Occipital lobe (tissue), 2 donors: ENCODE measurements around the gene PFKL. TPM values are rescaled to one million over a fixed set of nuclear protein-coding genes. Genes with fewer than 3 reads are reported as not detected.
"Not testable (repeated sequence)": the region's sequence is repeated elsewhere in the genome, so short reads cannot be mapped to it uniquely, and the experiment has no call there.

Experiments used
- DNase-seq: peaks from one replicate; lab custom pipeline; 2025; lab: John Stamatoyannopoulos, UW
- total RNA-seq: library from RNA; depleted of rRNA; stranded (reverse); fragments of >200 nt; gene quantifications from one replicate; pipeline ENCODE4 v1.2.3, GENCODE V29; 2014

Gene PFKL
- total RNA-seq, 1 donor from 2014 or later = 107 TPM

DNA sequence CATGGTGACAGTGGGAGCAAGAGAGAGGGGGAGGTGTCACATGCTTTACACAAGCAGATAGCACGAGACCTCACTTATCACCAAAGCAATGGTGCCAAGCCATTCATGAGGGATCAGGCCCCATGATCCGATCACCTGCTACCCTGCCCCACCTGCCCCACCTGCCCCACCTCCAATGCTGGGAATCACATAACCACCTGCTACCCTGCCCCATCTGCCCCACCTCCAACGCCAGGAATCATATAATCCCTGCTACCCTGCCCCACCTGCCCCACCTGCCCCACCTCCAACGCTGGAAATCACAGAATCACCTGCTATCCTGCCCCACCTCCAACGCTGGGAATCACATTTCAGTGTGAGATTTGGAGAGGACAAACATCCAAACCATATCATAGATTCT, 24.8 kb upstream of the PFKL start:
- DNase-seq = no peak

DNA sequence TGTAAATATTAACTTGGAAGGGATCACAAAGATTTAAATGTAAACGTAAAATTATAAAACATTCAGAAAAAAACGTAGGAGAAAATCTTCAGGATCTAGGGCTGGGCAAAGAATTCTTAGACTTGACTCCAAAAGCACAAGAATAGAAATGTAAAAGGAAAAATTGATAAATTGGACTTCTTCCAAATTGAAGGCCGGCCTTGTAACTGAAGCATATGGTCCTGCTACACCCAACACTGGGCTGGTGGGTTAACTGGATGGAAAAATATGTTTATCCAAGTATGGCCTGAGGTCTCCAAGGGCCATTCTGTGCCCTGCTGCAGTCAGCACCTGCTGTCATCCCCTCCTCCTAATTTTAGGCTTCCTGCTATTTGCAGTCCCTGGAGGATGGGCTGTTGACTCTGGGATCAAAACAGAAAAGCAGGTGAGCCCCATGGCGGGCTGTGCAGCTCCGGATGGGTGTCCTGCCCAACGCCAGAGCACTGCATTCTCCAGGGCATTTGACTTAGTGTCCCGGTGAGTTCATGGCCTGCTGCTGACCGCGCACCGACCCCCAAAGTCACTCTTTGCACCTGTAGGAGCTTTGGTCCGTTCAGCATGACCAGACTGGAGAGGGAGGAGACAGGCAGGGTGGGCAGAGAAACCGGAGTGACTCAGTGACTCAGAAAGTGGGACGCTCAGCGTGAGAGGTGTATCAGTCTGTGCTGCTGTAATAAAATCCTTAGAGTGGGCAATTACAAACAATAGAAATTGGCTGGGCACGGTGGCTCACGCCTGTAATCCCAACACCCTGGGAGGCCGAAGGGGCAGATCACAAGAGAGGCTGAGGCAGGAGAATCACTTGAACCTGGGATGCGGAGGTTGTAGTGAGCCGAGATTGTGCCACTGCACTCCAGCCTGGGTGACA, 20.2 kb upstream of the PFKL start:
- no peak for DNase-seq

DNA sequence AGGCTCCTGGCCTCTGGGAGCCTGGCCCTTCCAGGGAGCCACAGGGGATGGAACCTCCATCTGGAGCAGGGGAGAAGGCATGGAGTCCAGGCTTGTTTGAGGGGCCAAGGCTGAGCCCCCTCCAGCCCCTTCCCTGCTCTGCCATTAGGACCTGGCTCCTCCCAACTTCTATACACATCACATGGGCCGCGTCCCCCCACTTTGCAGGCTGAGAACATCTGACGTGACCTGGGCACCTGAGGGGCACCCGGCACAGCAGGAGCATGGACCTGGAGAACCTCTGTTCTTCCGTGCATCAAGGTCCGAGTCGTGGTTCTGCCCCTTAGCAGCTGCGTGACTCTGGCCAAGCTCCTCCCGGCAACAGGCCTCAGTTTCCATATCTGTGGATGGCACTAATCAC, 18.1 kb upstream of the PFKL start:
- no peak for DNase-seq

GRCh38 chr21:44282370-44282769, 17.5 kb upstream of the PFKL start:
- DNase-seq = no peak

- DNase-seq = not testable (repeated sequence)
These were observed 16.6 kb upstream of the PFKL start for GRCh38 chr21:44283211-44283785.

DNA sequence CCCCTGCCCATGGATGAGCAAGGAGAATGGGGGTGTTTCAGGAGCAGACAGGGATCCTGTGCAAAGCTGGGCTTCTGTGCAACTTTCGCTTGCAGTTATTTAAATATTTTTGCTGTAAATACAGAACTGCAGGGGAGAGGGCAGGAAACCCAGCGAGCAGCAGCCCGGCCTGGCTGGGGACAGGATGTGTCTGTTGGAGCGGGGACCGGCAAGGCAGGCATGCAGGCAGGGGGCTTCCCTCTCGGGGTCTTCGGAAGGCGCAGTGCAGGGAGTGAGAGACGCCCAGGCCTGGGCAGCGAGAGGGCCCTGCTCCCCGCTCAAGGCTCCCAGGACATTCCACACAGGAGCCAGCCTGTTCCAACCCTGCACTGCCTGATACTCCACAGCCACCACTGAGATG, 15.9 kb upstream of the PFKL start:
- DNase-seq = no peak

- no peak for DNase-seq
These were observed 14.5 kb upstream of the PFKL start, which contains the start of gene AIRE for GRCh38 chr21:44285138-44285992. TSS of gene AIRE (plus strand) at chr21:44285876. CDS start at chr21:44286007, 131 bp downstream.

DNA sequence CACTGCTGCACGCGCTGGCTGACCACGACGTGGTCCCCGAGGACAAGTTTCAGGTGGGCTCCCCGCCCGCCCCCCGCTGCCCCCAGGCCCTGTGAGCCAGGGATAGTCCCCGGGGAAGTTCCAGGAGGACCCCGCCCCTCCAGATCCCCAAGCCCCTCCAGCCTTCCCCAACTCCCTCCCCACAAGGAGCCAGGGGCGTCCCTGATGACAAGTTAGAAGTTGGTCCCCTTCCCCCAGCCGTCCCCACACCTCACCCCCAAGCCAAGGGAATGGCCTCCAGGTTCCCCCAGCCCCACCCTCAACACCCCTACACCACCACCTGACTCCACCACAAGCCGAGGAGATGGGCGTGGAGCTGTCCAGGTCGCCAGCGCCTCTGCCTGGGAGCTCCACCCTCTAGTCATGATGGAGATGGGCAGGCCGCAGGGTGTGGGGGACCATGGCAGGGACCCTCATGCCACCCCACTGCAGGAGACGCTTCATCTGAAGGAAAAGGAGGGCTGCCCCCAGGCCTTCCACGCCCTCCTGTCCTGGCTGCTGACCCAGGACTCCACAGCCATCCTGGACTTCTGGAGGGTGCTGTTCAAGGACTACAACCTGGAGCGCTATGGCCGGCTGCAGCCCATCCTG, 13.7 kb upstream of the PFKL start:
- DNase-seq = no peak

DNA sequence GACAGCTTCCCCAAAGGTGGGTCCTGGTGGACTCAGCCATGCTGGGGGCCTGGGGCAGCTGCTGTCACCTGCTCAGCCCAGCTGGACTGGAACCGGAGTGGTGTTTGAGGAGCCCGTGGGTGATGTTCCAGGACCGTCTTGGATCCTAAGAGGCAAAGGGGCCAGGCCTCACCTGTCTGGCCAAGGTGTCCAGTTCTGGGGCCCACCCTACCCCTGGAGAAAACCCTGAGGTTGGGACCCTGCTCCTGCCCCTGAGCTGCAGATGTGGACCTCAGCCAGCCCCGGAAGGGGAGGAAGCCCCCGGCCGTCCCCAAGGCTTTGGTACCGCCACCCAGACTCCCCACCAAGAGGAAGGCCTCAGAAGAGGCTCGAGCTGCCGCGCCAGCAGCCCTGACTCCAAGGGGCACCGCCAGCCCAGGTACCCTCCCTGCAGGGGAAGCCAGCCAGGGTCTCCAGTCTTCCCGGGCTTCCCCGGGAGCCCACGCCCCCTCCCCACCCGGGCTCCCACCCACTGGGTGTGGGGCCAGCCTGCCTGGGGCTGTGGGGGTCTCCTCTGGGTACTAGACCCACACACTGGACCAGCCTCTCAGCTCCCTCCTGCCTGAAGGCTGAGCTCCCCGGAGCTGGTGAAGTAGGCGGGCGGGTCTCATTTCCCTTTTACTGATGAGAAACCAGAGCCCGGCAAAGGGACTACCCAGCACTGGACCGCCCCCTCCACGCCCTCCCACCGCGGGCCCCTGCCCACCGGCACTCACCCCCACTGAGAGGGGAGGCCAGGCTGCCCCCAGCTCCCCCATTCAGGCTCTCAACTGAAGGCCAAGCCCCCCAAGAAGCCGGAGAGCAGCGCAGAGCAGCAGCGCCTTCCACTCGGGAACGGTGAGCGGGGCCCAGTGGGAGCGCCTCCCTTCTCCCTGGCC, 12.9 kb upstream of the PFKL start:
- no peak for DNase-seq

DNA sequence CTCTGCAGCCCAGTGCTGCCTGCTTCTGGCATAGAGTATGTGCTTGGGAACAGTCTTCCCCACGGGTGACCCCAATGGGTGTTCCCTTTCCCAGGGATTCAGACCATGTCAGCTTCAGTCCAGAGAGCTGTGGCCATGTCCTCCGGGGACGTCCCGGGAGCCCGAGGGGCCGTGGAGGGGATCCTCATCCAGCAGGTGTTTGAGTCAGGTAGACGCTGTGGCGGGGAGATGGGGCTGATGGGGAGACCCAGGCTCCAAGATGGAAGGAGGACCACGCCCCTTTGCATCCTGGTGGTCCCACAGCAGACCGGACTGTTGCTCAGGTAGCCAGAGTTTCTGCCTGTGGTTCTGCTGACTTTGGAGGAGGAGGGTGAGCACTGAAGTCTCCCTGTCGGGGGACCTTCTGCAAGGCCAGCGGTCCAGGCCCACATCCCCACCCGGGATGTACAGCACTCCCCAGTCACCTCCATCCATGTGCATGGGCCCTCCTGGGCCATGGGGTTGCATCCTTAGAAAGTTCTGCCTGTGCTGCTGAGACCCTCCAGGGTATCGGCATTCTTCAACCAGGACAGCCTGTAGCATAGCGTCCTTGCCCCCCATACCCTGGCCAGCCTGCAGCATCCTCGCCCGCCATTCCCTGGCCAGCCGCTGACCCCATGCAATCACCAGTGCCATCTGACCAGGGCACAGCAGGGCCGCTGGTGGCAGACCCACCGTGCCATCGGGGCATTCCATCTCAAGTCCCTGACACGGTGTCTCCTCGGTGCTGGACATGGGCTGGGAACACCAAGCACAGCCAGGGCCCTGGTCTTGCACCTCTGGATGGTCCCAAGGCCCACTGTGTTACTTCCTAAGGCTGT, 11.4 kb upstream of the PFKL start:
- DNase-seq = no peak

DNA sequence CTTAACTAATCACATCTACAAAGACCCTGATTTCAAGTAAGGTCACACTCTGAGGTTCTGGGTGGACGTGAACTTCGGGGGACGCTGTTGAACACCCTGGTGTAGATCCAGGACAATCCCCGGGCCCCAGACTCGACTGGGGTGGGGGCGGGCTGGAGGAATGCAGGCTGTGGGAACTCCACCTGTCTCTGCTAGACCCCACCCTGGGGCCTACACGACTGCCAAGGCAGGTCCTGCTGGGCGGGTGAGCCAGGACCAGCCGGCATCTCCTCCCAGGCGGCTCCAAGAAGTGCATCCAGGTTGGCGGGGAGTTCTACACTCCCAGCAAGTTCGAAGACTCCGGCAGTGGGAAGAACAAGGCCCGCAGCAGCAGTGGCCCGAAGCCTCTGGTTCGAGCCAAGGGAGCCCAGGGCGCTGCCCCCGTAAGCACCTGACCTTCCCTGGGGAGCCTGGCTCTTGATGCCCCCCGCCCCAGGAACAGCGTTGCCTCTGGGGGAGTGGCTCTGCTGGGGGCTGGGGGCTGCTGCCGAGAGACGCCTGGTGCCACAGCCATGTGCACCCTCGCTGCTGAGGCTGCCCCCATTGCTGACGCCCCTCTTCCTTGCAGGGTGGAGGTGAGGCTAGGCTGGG, 10.4 kb upstream of the PFKL start:
- no peak for DNase-seq

GRCh38 chr21:44290327-44291077, 9.4 kb upstream of the PFKL start:
- no peak for DNase-seq

GRCh38 chr21:44291078-44291935, 8.5 kb upstream of the PFKL start:
- DNase-seq = no peak

GRCh38 chr21:44291936-44292811, 7.7 kb upstream of the PFKL start:
- DNase-seq = no peak

GRCh38 chr21:44292812-44293195, 7.0 kb upstream of the PFKL start:
- DNase-seq = no peak

DNA sequence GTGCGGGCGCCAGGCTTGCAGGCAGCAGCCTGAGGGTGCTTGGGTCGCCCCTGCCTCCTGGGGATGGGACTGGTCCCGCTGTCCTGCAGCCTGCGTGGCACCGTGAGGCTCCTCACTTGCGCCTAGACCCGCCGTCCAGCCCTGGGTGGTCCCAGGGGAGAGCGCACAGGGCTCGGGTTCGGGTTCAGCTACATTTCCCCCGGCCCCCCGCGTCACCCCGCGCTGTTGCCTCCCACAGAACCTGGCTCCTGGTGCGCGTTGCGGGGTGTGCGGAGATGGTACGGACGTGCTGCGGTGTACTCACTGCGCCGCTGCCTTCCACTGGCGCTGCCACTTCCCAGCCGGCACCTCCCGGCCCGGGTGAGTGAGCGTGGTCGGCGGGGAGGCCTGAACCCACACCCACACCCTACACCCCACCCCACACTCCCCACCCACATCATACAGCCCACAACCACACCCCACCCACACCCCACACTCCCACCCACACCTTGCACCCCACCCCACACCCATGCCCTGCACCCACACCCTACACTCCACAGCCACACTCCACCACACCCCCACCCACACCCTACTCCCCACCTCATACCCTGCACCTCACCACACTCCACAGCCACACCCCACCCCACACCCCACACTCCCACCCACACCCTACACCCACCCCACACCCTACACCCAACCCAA, 6.2 kb upstream of the PFKL start:
- no peak for DNase-seq
